Colonic mucosa (tissue), 4 donors: ENCODE results near the gene FBH1. TPM values are rescaled to one million over a fixed set of nuclear protein-coding genes. Genes with fewer than 3 reads are reported as not detected.
"Not testable (repeated sequence)": the region's sequence is repeated elsewhere in the genome, so short reads cannot be mapped to it uniquely, and the experiment has no call there.

Experiments used
- DNase-seq: peaks from one replicate; pipeline ENCODE4 v3.0.0-alpha.2; 2020
- H3K27ac ChIP-seq: fragments of 200-600 bp; one replicate; pipeline ENCODE4 v1.8.0; 2021
- H3K27me3 ChIP-seq: fragments of 200-600 bp; one replicate; pipeline ENCODE4 v1.8.0; 2021
- H3K36me3 ChIP-seq: fragments of 200-600 bp; one replicate; pipeline ENCODE4 v1.8.0; 2021
- H3K4me1 ChIP-seq: fragments of 200-600 bp; one replicate; pipeline ENCODE4 v1.8.0; 2021; ENCODE audit warnings: mild to moderate bottlenecking
- H3K4me3 ChIP-seq: fragments of 200-600 bp; one replicate; pipeline ENCODE4 v1.8.0; 2021
- H3K9ac ChIP-seq, 2 donors: one replicate each; pipeline ENCODE4 v1.7.0; 2013; ENCODE audit warnings: control low read depth in 2 of 2, low read depth in 2 of 2, low read length in 2 of 2
- H3K9me3 ChIP-seq: fragments of 200-600 bp; one replicate; pipeline ENCODE4 v1.8.0; 2021
- CTCF ChIP-seq: fragments of 200-600 bp; IDR thresholded peaks from one replicate; pipeline ENCODE4 v1.8.0; 2022; ENCODE audit warnings: antibody characterized with exemption, mild to moderate bottlenecking
- intact Hi-C: fragments of 100-400 bp; cut with DNase I; formaldehyde crosslinking; loops from one replicate; pipeline ENCODE4 v1.14.1; 2022
- total RNA-seq, 2 donors: library from RNA; stranded (reverse); fragmentation: NEBNext Ultra II Directional in 1 of 2; extraction: Animal tissue kit (Norgen Biotek cat#: 25700) in 1 of 2; gene quantifications; one replicate each; pipeline ENCODE4 v1.2.1, GENCODE V29; 2021
- donor health status: healthy.
- donor health status: DM: no; HTN: no; CAD: no.
- donor health status: DM: no; HTN: no; CAD: no.

Gene FBH1
- total RNA-seq, 2 donors from 2014 or later: 67.7 to 87.5 TPM

- Histone ChIP-seq H3K4me1 (no peaks in the 10 kb centered on the region), H3K36me3 (no peaks in the 10 kb centered on the region), H3K27ac (no peak overlapping the region), H3K4me3 (no peak overlapping the region), H3K9me3 (no peaks in the 10 kb centered on the region), H3K9ac (no peak overlapping the region), H3K27me3 (no peaks in the 10 kb centered on the region)
- no peak for TF ChIP-seq CTCF
- intact Hi-C loops: no loop called here
- no peak for DNase-seq
Measured at GRCh38 chr10:5844345-5845055, 45.5 kb upstream of the FBH1 start.

- H3K27me3 ChIP-seq, H3K4me3 ChIP-seq, H3K9ac ChIP-seq, H3K27ac ChIP-seq, intact Hi-C loops, H3K9me3 ChIP-seq, H3K36me3 ChIP-seq, DNase-seq, H3K4me1 ChIP-seq: not testable (repeated sequence)
Measured at GRCh38 chr10:5846667-5847066, 43.4 kb upstream of the FBH1 start.

- Histone ChIP-seq H3K4me1 (no peaks in the 10 kb centered on the region), H3K9me3 (no peaks in the 10 kb centered on the region), H3K27ac (no peak overlapping the region), H3K9ac (no peak overlapping the region), H3K36me3 (no peaks in the 10 kb centered on the region), H3K27me3 (no peaks in the 10 kb centered on the region), H3K4me3 (no peak overlapping the region)
- TF ChIP-seq CTCF: no peak
- intact Hi-C loops: no loop called here
- DNase-seq: no peak
Measured at GRCh38 chr10:5854131-5854475, 35.9 kb upstream of the FBH1 start.

GRCh38 chr10:5855979-5856700 lies 33.9 kb upstream of the FBH1 start:
- no peaks in the 10 kb centered on the region for H3K36me3 ChIP-seq
- H3K4me1 ChIP-seq: no peaks in the 10 kb centered on the region
- no peaks in the 10 kb centered on the region for H3K9me3 ChIP-seq
- H3K27ac ChIP-seq: no peak overlapping the region
- no peak for TF ChIP-seq CTCF
- intact Hi-C loops: no loop called here
- H3K4me3 ChIP-seq: no peak overlapping the region
- no peak for DNase-seq
- no peaks in the 10 kb centered on the region for H3K27me3 ChIP-seq
- no peak overlapping the region for H3K9ac ChIP-seq

- H3K27me3 ChIP-seq: no peaks in the 10 kb centered on the region
- no peak overlapping the region for H3K9ac ChIP-seq
- H3K36me3 ChIP-seq: no peaks in the 10 kb centered on the region
- no peaks in the 10 kb centered on the region for H3K4me1 ChIP-seq
- no peak for DNase-seq
- no peak for TF ChIP-seq CTCF
- intact Hi-C loops: no loop called here
- H3K4me3 ChIP-seq: no peak overlapping the region
- H3K27ac ChIP-seq: no peak overlapping the region
- no peaks in the 10 kb centered on the region for H3K9me3 ChIP-seq
Measured at GRCh38 chr10:5856701-5857004, 33.4 kb upstream of the FBH1 start.

- no peak for DNase-seq
- H3K4me3 ChIP-seq: no peak overlapping the region
- no peaks in the 10 kb centered on the region for H3K27me3 ChIP-seq
- intact Hi-C loops: no loop called here
- H3K27ac ChIP-seq: no peak overlapping the region
- no peaks in the 10 kb centered on the region for H3K36me3 ChIP-seq
- no peak for TF ChIP-seq CTCF
- no peaks in the 10 kb centered on the region for H3K9me3 ChIP-seq
- H3K4me1 ChIP-seq: no peaks in the 10 kb centered on the region
- H3K9ac ChIP-seq: no peak overlapping the region
Measured at GRCh38 chr10:5858811-5859210, 31.2 kb upstream of the FBH1 start.
